ENCODE results near the gene MEGF6. TPM values are rescaled to one million over a fixed set of nuclear protein-coding genes. Genes with fewer than 3 reads are reported as not detected.

MEGF6 gene
- total RNA-seq, 1 donor = 102 TPM

DNA sequence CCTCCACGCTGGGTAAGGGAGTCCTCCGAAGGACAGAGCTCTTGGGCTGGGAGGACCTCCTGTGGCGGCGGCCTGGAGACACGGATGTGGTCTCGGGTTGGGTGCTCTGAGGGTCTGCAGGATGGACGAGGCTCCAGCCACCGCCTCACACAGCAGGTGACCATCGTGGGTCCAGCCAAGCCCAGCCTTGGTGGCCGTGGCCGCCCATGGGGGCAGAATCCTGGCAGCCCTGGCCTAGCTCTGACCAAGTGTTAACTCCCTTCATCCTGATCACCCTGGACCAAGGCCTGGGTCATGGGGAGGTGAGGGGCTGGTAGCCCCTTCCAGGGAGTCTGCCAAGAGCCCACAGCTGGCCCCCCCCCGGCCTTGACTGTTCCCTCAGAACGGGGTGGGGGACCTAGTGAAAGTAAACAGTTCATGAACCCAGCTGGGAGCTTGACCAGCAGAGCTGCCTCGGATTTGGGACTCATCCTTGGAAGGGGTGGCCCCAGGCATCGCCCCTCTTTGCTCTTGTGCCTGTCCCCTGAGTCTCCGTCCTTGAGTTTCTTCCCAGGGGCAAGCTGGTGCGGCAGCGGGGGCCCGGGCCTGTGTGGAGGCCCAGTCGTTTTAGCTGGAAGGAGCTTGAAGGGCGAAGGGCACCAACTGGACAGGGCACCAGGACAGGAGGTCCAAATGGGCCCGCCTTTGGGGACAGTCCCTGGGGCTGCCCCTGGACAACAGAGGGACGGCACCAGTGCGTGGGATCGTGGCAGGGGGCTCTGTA lies 139.0 kb downstream of the MEGF6 start:
- TF ChIP-seq, protein P1, sequence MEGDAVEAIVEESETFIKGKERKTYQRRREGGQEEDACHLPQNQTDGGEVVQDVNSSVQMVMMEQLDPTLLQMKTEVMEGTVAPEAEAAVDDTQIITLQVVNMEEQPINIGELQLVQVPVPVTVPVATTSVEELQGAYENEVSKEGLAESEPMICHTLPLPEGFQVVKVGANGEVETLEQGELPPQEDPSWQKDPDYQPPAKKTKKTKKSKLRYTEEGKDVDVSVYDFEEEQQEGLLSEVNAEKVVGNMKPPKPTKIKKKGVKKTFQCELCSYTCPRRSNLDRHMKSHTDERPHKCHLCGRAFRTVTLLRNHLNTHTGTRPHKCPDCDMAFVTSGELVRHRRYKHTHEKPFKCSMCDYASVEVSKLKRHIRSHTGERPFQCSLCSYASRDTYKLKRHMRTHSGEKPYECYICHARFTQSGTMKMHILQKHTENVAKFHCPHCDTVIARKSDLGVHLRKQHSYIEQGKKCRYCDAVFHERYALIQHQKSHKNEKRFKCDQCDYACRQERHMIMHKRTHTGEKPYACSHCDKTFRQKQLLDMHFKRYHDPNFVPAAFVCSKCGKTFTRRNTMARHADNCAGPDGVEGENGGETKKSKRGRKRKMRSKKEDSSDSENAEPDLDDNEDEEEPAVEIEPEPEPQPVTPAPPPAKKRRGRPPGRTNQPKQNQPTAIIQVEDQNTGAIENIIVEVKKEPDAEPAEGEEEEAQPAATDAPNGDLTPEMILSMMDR (IDR thresholded peaks at IDR 0.05; ENCODE audit: insufficient read depth, low read length) = no peak
- no peak for DNase-seq (ENCODE audit: low read depth)
- H3K4me3 ChIP-seq (ENCODE audit: low read depth, low read length) = no peak overlapping the region

DNA sequence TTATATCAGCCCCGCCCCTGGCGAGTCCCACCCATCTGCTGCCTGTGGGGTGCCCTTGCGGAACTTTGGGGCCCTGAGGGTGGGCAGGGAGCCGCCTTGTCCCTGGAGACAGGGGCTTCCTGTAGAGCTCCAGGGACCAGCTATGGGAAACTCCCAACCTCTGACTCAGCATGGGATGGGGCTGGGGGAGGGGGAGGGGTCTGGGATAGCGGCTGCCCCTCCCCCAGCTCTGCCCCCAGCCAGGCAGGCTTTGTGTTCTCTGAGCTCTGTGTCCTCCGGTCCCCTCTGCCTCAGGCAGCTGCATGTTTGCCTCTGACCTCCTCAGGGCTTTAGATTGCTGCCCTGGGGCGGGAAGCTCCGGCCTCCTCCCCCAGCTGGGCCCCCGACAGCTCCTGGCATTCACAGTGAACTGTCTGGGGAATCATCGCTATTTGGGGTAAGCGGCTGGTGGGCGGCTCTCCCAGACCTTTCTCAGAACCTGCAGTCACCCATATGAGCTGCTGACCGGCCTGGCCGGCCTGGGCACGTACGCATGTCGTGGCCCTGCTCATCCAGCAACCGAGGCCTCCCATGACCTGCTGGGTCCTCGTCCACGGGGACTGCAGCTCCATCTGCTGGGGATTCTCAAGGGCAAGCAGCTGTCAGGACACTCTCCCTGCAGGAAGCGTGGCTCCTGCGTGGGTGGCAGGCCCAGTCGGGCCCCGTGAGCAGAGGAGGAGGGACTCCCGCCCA lies 139.8 kb downstream of the MEGF6 start:
- TF ChIP-seq, protein P1 (IDR thresholded peaks at IDR 0.05; ENCODE audit: insufficient read depth, low read length) = peak; percentile 42
- DNase-seq (ENCODE audit: low read depth) = peak; percentile 24
- no peak overlapping the region for H3K4me3 ChIP-seq (ENCODE audit: low read depth, low read length)

GRCh38 chr1:3470650-3471355 lies 140.5 kb downstream of the MEGF6 start:
- TF ChIP-seq, protein P1 (IDR thresholded peaks at IDR 0.05; ENCODE audit: insufficient read depth, low read length) = no peak
- no peak for DNase-seq (ENCODE audit: low read depth)
- no peak overlapping the region for H3K4me3 ChIP-seq (ENCODE audit: low read depth, low read length)

DNA sequence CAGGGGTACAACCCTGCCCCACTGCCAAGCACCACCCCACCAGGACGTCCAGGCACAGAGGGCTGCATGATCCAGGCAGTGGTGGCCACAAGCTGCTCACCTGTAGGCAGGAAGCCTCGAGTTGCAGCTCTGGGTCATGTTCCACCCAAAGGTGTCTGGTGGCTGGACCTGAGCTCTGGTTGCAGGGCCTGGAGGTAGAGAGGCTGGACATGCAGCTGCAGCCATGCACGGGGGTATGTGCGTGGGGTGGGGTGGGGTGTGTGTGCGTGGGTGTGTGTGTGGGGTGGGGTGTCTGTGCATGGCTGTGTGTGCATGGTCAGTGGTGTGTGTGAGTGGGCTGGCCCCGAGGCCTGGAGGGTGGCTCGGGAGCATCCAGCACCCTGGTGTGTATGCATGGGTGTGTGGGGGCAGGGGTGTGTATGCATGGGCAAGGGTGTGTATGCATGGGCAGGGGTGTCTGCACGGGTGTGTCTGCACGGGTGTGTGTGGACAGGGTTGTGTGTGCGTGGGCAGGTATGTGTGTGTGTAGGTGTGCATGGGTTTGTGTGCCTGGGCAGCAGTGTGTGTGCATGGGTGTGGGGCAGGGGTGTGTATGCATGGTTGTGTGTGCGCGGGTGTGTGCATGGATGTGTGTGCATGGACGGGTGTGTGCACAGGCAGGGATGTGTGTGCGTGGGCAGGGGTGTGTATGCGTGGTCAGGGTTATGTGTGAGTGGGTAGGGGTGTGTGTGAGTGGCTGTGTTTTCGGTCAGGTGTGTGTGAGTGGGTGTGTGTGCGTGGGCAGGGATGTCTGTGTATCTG lies 141.3 kb downstream of the MEGF6 start:
- no peak overlapping the region for H3K4me3 ChIP-seq (ENCODE audit: low read depth, low read length)
- TF ChIP-seq, protein P1 (IDR thresholded peaks at IDR 0.05; ENCODE audit: insufficient read depth, low read length) = no peak
- DNase-seq (ENCODE audit: low read depth) = no peak

- H3K4me3 ChIP-seq (ENCODE audit: low read depth, low read length) = no peak overlapping the region
- TF ChIP-seq, protein P1 (IDR thresholded peaks at IDR 0.05; ENCODE audit: insufficient read depth, low read length) = no peak
Measured at GRCh38 chr1:3469104-3469848, 142.0 kb downstream of the MEGF6 start.

More at GRCh38 chr1:3469104-3469848, 142.0 kb downstream of the MEGF6 start:
- no peak for DNase-seq (ENCODE audit: low read depth)
